ENCODE results near the gene HHIPL1. TPM values are rescaled to one million over a fixed set of nuclear protein-coding genes. Genes with fewer than 3 reads are reported as not detected.

HHIPL1 gene
- total RNA-seq (2022; extraction: Qiagen RNA extraction) = 0.09 to 0.34 TPM (median 0.31 TPM) in 5 replicates

GRCh38 chr14:99644723-99645544 lies at the start of gene HHIPL1:
HHIPL1 (plus strand) TSS chr14:99645129; CDS start chr14:99645208, 79 bp downstream.

DNA sequence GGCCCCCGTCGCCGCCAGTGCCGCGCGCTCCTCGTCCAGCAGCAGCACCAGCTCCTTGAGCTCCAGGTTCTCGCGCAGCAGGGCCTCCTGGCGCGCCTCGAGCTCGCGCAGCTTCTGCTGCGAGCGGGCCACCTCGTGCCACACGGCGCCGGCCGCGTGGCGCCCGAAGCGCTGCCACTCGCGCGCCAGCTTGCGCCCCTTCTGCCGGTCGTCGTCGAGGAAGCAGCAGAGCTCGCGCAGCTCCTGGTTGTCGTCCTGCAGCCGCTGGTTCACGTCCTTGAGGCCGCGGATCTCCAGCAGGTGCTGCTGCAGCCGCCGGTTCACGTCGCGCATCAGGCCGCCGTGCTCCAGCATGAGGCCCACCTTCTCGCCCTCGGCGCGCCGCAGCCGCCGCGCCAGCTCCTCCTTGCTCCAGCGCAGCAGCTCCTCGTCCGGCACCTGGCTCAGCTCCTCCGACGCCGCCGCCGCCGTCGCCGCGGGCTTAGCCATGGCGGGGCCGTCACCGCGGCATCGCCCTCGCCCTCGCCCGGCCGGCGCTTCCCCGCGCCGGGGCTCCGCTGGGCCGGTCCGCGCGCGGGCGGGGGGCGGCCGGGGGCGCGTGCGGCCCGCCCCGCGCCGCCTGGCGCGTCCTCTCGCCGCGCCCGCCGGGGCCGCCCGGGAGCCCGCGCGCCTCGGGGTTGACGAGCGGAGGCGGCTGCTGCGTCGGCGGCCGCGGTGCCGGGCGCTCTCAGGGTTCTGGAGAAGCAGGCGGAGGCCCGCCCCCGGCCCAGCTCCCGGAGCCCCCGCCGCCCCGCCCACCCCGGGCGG lies 41.3 kb upstream of the HHIPL1 start, which contains the start of gene CCDC85C:
CCDC85C (minus strand) TSS at position 737 of the 807 bp plus-strand sequence; CDS start at position 489, 248 bp downstream.

GRCh38 chr14:99683619-99684409 lies 38.9 kb downstream of the HHIPL1 start, which contains the start of gene CYP46A1:
CYP46A1 (plus strand) TSS chr14:99684298; CDS start chr14:99684418, 120 bp downstream.

Other genes with a start within 250 kb of the HHIPL1 start
- gene SETD3, start 164.3 kb upstream of the HHIPL1 start, total RNA-seq (2022; extraction: Qiagen RNA extraction) = 45.4 to 54.6 TPM (median 50.1 TPM) in 5 replicates
- gene CCNK, start 163.7 kb upstream of the HHIPL1 start, total RNA-seq (2022; extraction: Qiagen RNA extraction) = 55.3 to 62.2 TPM (median 55.8 TPM) in 5 replicates
- 29.4 to 44.2 TPM (median 40.2 TPM) in 5 replicates for gene CCDC85C, start 40.9 kb upstream of the HHIPL1 start, total RNA-seq (2022; extraction: Qiagen RNA extraction)
- 0.03 to 0.20 TPM (median 0.11 TPM) in 5 replicates for gene CYP46A1, start 39.2 kb downstream of the HHIPL1 start, total RNA-seq (2022; extraction: Qiagen RNA extraction)
- gene EML1, start 148.3 kb downstream of the HHIPL1 start, total RNA-seq (2022; extraction: Qiagen RNA extraction) = 30.7 to 38.3 TPM (median 35.4 TPM) in 5 replicates

All from A549 treated with dexamethasone at 1 μM for 4 hours (cell line).